Parathyroid adenoma (tissue), 2 donors: ENCODE measurements around the gene DENND6B.

ENCODE experiments used
- H2AFZ ChIP-seq: fragments of 300-600 bp; sonication (generic); one replicate; pipeline ENCODE4 v1.7.0; 2017; ENCODE audit warnings: antibody characterized with exemption, mild to moderate bottlenecking
- H3K27ac ChIP-seq: fragments of 300-600 bp; sonication (generic); one replicate; pipeline ENCODE4 v1.7.0; 2017
- H3K27me3 ChIP-seq: fragments of 300-600 bp; sonication (generic); one replicate; pipeline ENCODE4 v1.7.0; 2017; ENCODE audit warnings: low read length; ENCODE audit not compliant: control insufficient read depth, insufficient read depth
- H3K36me3 ChIP-seq: fragments of 300-600 bp; sonication (generic); one replicate; pipeline ENCODE4 v1.7.0; 2017; ENCODE audit warnings: low read length; ENCODE audit not compliant: control insufficient read depth, insufficient read depth
- H3K4me1 ChIP-seq: fragments of 300-600 bp; sonication (generic); one replicate; pipeline ENCODE4 v1.7.0; 2017; ENCODE audit warnings: control low read depth
- H3K4me2 ChIP-seq: fragments of 300-600 bp; sonication (generic); one replicate; pipeline ENCODE4 v1.7.0; 2017; ENCODE audit warnings: low read length
- H3K4me3 ChIP-seq: fragments of 300-600 bp; sonication (generic); one replicate; pipeline ENCODE4 v1.7.0; 2017; ENCODE audit warnings: low read depth, low read length
- H3K79me2 ChIP-seq: fragments of 300-600 bp; sonication (generic); one replicate; pipeline ENCODE4 v1.7.0; 2017; ENCODE audit warnings: control low read depth
- H3K9ac ChIP-seq: fragments of 300-600 bp; sonication (generic); one replicate; pipeline ENCODE4 v1.7.0; 2017; ENCODE audit warnings: mild to moderate bottlenecking
- H3K9me3 ChIP-seq: fragments of 300-600 bp; sonication (generic); one replicate; pipeline ENCODE4 v1.7.0; 2017; ENCODE audit warnings: low read length; ENCODE audit not compliant: control insufficient read depth
- TF ChIP-seq, protein P1 (sequence below): fragments of 300-600 bp; sonication (generic); IDR thresholded peaks from one replicate; pipeline ENCODE4 v1.7.0; 2017; ENCODE audit warnings: antibody characterized with exemption, mild to moderate bottlenecking
- donor health status: primary hyperparathyroidism.

Gene DENND6B

DNA sequence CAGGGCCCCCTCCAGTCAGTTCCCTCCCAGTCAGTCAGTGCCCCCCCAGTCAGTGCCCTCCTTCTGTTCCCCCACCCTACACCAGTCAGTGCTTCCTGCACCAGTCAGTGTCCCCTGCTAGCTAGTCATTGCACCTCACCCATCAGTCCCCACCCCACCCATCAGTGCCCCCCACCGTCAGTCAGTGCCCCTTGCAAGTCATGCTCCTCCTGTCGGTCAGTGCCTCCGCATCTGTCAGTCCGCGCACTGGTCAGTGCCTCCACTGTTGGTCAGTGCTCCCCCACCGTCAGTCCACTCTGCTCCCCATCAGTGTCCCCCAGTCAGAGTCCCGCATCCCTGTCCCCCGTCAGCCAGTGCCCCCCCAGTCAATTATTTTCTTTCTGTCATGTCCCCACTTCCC, 19.7 kb upstream of the DENND6B start:
- TF ChIP-seq, protein P1, sequence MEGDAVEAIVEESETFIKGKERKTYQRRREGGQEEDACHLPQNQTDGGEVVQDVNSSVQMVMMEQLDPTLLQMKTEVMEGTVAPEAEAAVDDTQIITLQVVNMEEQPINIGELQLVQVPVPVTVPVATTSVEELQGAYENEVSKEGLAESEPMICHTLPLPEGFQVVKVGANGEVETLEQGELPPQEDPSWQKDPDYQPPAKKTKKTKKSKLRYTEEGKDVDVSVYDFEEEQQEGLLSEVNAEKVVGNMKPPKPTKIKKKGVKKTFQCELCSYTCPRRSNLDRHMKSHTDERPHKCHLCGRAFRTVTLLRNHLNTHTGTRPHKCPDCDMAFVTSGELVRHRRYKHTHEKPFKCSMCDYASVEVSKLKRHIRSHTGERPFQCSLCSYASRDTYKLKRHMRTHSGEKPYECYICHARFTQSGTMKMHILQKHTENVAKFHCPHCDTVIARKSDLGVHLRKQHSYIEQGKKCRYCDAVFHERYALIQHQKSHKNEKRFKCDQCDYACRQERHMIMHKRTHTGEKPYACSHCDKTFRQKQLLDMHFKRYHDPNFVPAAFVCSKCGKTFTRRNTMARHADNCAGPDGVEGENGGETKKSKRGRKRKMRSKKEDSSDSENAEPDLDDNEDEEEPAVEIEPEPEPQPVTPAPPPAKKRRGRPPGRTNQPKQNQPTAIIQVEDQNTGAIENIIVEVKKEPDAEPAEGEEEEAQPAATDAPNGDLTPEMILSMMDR = no peak
- no peaks in the 10 kb centered on the region for H3K27me3 ChIP-seq
- peaks cover 5% of the 10 kb centered on the region for H3K4me1 ChIP-seq
- H3K79me2 ChIP-seq = no peaks in the 10 kb centered on the region
- H2AFZ ChIP-seq = no peak overlapping the region
- no peaks in the 10 kb centered on the region for H3K9me3 ChIP-seq
- no peak overlapping the region for H3K4me3 ChIP-seq
- no peak overlapping the region for H3K27ac ChIP-seq
- no peak overlapping the region for H3K9ac ChIP-seq
- H3K36me3 ChIP-seq = no peaks in the 10 kb centered on the region
- no peak overlapping the region for H3K4me2 ChIP-seq

DNA sequence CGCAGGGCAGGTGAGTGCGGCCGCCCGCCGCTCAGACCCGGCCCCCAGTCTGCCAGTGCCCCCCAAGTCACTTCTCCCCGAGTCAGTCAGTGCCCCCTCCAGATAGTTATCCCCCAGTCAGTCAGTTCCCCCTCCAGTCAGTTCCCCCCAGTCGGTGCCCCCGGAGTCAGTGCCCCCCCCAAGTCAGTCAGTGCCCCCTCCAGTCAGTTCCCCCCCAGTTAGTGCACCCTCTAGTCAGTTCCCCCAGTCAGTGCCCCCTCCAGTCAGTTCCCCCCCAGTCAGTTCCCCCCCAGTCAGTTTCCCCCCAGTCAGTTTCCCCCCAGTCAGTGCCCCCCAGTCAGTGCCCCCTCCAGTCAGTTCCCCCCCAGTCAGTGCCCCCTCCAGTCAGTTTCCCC, 16.7 kb upstream of the DENND6B start:
- no peak overlapping the region for H3K27ac ChIP-seq
- no peaks in the 10 kb centered on the region for H3K79me2 ChIP-seq
- H3K4me1 ChIP-seq = peaks cover 5% of the 10 kb centered on the region
- H3K27me3 ChIP-seq = no peaks in the 10 kb centered on the region
- no peaks in the 10 kb centered on the region for H3K9me3 ChIP-seq
- TF ChIP-seq, protein P1 = no peak
- no peaks in the 10 kb centered on the region for H3K36me3 ChIP-seq
- H3K4me2 ChIP-seq = peak overlapping the region; percentile 61
- H2AFZ ChIP-seq = peak overlapping the region; percentile 33
- peak overlapping the region; percentile 65 for H3K4me3 ChIP-seq
- H3K9ac ChIP-seq = no peak overlapping the region

DNA sequence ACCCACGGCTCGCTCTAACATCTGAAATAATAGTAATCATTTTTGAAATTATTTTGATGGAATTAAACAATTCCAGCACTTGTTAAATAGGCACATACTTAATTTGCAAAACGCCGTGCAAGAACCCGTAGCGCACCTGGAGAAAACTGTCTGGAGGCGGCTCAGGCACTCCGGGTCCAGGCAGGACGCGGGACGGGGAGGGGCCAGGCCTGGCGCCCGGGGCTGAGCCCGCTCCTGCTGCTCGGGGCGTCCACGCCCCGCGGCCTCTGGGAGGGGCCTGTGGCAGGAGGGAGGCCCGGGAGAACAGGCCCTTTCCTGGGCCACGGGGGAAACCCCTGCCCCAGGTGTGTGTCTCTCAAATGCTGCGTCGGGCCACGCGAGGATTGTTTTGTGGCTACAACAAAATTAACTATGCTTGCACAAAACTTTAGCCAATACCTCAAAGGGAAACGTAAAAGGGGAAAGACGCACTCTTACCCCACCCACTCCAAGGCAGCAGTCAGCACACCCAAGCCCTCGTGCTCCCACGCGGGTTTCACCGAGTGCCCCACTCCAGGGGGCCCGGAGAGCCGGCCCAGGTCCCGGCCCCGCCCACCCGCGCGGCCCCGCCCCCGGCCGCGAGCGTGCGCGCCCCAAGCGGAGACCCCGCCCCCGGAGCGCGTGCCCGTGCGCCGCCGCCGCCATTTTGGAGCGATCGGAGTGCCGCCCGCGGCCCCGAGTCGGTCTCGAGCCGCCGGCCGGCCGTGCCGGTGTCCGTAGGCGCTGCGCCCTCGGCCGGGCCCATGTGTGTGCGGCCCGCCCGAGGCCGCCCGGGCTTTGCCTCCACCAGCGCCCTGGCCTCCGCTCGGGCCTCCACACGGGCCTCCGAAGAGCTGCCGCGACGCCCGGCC, 16.1 kb upstream of the DENND6B start, which contains the start of gene PPP6R2:
Gene PPP6R2 (plus strand): TSS at position 677 of the 890 bp plus-strand sequence. CDS start 50,582 bp downstream, outside the sequence.
- Histone ChIP-seq H3K4me2 (peak within 1 kb of the TSS; percentile 99), H3K27ac (peak within 1 kb of the TSS; percentile 76), H3K4me3 (peak within 1 kb of the TSS; percentile 65), H3K36me3 (no peaks in the 10 kb centered on the region), H3K9me3 (no peaks in the 10 kb centered on the region), H3K79me2 (no peaks in the 10 kb centered on the region), H3K9ac (no peak within 1 kb of the TSS), H2AFZ (peak within 1 kb of the TSS; percentile 80), H3K4me1 (peaks cover 5% of the 10 kb centered on the region), H3K27me3 (no peaks in the 10 kb centered on the region)
- TF ChIP-seq, protein P1 = no peak

DNA sequence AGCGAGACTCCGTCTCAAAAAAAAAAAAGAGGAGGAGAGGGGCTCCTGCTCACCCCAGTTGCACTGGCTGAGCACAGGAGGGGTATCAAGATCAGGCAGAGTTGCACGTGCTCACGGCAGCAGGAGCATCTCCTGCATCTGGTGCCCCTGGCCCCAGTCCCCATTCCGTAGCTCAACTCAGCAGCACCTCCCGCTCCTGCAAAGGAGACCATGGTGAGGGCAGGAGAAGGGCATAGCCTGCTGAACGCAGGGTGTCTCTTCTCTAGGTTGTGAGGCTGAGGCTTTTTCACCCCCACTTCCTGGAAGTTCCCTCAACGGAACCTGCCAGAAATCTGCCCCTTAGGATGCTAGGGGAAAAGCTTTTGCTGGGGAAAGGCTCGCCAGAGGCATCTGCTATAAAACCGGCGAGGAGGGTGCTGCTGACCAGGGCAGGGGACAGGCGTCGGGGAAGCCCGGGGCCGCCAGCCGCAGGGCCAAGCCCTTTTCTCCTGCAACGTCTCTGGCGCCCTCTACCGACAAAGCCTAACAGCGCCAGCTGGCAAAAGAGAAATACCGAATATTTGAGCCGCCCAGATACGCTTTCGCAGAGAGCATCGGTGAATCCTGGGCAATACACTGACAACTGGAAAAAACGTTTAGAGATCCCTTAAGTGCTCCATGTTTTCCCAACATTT, 15.3 kb upstream of the DENND6B start:
- Histone ChIP-seq H3K4me1 (peaks cover 5% of the 10 kb centered on the region), H3K9me3 (no peaks in the 10 kb centered on the region), H2AFZ (peak overlapping the region; percentile 80), H3K27me3 (no peaks in the 10 kb centered on the region), H3K4me2 (peak overlapping the region; percentile 99), H3K79me2 (no peaks in the 10 kb centered on the region), H3K4me3 (peak overlapping the region; percentile 56), H3K27ac (peak overlapping the region; percentile 76), H3K9ac (no peak overlapping the region), H3K36me3 (no peaks in the 10 kb centered on the region)
- TF ChIP-seq, protein P1 = peak; percentile 88
